Uterus (tissue), 2 donors: Measurements from ENCODE around the gene MAGI3.
"Not testable (repeated sequence)": the region's sequence is repeated elsewhere in the genome, so short reads cannot be mapped to it uniquely, and the experiment has no call there.

Experiments used
- POLR2A ChIP-seq, 2 donors: fragments of 450-650 bp; IDR thresholded peaks; one replicate each; pipeline ENCODE4 v1.6.1; 2016; ENCODE audit warnings: antibody characterized with exemption in 2 of 2, mild to moderate bottlenecking in 1 of 2, moderate library complexity in 1 of 2
- TF ChIP-seq, protein P1 (sequence below), 4 experiments: fragments of 200-600 bp in 2 of 4; fragments of 450-650 bp in 2 of 4; sonication (generic) in 2 of 4; IDR thresholded peaks; one replicate each; pipeline ENCODE4 v1.5.1; 2016 to 2019; ENCODE audit warnings: antibody characterized with exemption in 4 of 4, mild to moderate bottlenecking in 2 of 4, moderate library complexity in 1 of 4

DNA sequence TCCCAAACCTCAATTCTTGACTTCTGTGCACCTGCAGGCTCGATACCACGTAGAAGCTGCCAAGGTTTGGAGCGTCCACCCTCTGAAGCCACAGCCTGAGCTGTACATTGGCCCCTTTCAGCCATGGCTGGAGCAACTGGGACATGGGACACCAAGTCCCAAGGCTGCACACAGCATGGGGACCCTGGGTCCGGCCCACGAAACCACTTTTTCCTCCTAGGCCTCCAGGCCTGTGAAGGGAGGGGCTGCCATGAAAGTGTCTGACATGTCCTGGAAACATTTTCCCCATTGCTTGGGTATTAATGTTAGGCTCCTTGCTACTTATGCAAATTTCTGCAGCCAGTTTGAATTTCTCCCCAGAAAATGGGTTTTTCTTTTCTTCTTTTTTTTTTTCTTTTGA is 328.3 kb downstream of the MAGI3 start:
- TF ChIP-seq, protein P1, sequence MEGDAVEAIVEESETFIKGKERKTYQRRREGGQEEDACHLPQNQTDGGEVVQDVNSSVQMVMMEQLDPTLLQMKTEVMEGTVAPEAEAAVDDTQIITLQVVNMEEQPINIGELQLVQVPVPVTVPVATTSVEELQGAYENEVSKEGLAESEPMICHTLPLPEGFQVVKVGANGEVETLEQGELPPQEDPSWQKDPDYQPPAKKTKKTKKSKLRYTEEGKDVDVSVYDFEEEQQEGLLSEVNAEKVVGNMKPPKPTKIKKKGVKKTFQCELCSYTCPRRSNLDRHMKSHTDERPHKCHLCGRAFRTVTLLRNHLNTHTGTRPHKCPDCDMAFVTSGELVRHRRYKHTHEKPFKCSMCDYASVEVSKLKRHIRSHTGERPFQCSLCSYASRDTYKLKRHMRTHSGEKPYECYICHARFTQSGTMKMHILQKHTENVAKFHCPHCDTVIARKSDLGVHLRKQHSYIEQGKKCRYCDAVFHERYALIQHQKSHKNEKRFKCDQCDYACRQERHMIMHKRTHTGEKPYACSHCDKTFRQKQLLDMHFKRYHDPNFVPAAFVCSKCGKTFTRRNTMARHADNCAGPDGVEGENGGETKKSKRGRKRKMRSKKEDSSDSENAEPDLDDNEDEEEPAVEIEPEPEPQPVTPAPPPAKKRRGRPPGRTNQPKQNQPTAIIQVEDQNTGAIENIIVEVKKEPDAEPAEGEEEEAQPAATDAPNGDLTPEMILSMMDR (IDR thresholded peaks at IDR 0.05) = not testable (repeated sequence)
- not testable (repeated sequence) for TF ChIP-seq POLR2A (IDR thresholded peaks at IDR 0.05)
